HG03103 (cell line): ENCODE results near the gene P2RY13.

Source experiments
- ATAC-seq: cut with Tn5 transposase; IDR thresholded peaks from one replicate; pipeline ENCODE4 v1.9.1; 2021; ENCODE audit warnings: low read depth; ENCODE audit not compliant: unreplicated experiment

Gene P2RY13

GRCh38 chr3:151321526-151321925, 7.8 kb downstream of the P2RY13 start:
- ATAC-seq: no peak

GRCh38 chr3:151320131-151320530, 9.2 kb downstream of the P2RY13 start:
- no peak for ATAC-seq

- no peak for ATAC-seq
These were observed 9.7 kb downstream of the P2RY13 start for GRCh38 chr3:151319628-151320027.

- no peak for ATAC-seq
These were observed 10.4 kb downstream of the P2RY13 start for GRCh38 chr3:151318991-151319390.

GRCh38 chr3:151318313-151318712, 11.0 kb downstream of the P2RY13 start:
- no peak for ATAC-seq

GRCh38 chr3:151316267-151316991, 12.9 kb downstream of the P2RY13 start, which contains the start of gene GPR87:
GPR87 (minus strand) TSS chr3:151316820; CDS start chr3:151300100, 16,720 bp downstream.
- no peak for ATAC-seq

- ATAC-seq: no peak
These were observed 13.5 kb downstream of the P2RY13 start for GRCh38 chr3:151315846-151316245.

GRCh38 chr3:151315136-151315535, 14.2 kb downstream of the P2RY13 start:
- no peak for ATAC-seq

GRCh38 chr3:151314593-151314992, 14.8 kb downstream of the P2RY13 start:
- ATAC-seq: no peak

- ATAC-seq: no peak
These were observed 15.2 kb downstream of the P2RY13 start for GRCh38 chr3:151314137-151314536.

GRCh38 chr3:151312972-151313371, 16.4 kb downstream of the P2RY13 start:
- ATAC-seq: no peak

GRCh38 chr3:151309566-151309965, 19.8 kb downstream of the P2RY13 start:
- no peak for ATAC-seq

GRCh38 chr3:151307583-151308488, 21.5 kb downstream of the P2RY13 start:
- no peak for ATAC-seq

- no peak for ATAC-seq
These were observed 22.2 kb downstream of the P2RY13 start for GRCh38 chr3:151307131-151307530.

GRCh38 chr3:151306168-151306810, 23.1 kb downstream of the P2RY13 start:
- no peak for ATAC-seq

- no peak for ATAC-seq
These were observed 23.6 kb downstream of the P2RY13 start for GRCh38 chr3:151305775-151306151.

GRCh38 chr3:151305060-151305774, 24.1 kb downstream of the P2RY13 start:
- no peak for ATAC-seq

- no peak for ATAC-seq
These were observed 25.6 kb downstream of the P2RY13 start for GRCh38 chr3:151303751-151304150.

GRCh38 chr3:151301787-151302186, 27.6 kb downstream of the P2RY13 start:
- ATAC-seq: no peak

- no peak for ATAC-seq
These were observed 28.8 kb downstream of the P2RY13 start for GRCh38 chr3:151300539-151300938.

GRCh38 chr3:151299006-151299405, 30.3 kb downstream of the P2RY13 start:
- ATAC-seq: no peak
